Measurements from ENCODE around the gene WNT7B.

WNT7B gene

GRCh38 chr22:45960477-45961386, 16.2 kb downstream of the WNT7B start:
- no peak for DNase-seq (ENCODE audit: low read depth in 4 of 4, low spot score in 1 of 4)

- no peak for DNase-seq (ENCODE audit: low read depth in 4 of 4, low spot score in 1 of 4)
These were observed 17.1 kb downstream of the WNT7B start for GRCh38 chr22:45959719-45960476.

- DNase-seq (ENCODE audit: low read depth in 4 of 4, low spot score in 1 of 4) = no peak
These were observed 18.0 kb downstream of the WNT7B start for GRCh38 chr22:45958971-45959370.

GRCh38 chr22:45957826-45958225, 19.1 kb downstream of the WNT7B start:
- DNase-seq (ENCODE audit: low read depth in 4 of 4, low spot score in 1 of 4) = no peak

- DNase-seq (ENCODE audit: low read depth in 4 of 4, low spot score in 1 of 4) = no peak
These were observed 23.8 kb downstream of the WNT7B start for GRCh38 chr22:45953178-45953577.

- no peak for DNase-seq (ENCODE audit: low read depth in 4 of 4, low spot score in 1 of 4)
These were observed 24.4 kb downstream of the WNT7B start for GRCh38 chr22:45952553-45952952.

- DNase-seq (ENCODE audit: low read depth in 4 of 4, low spot score in 1 of 4) = no peak
These were observed 24.8 kb downstream of the WNT7B start for GRCh38 chr22:45952151-45952550.

GRCh38 chr22:45949891-45950290, 27.1 kb downstream of the WNT7B start:
- no peak for DNase-seq (ENCODE audit: low read depth in 4 of 4, low spot score in 1 of 4)

- DNase-seq (ENCODE audit: low read depth in 4 of 4, low spot score in 1 of 4) = no peak
These were observed 27.6 kb downstream of the WNT7B start for GRCh38 chr22:45949258-45949870.

GRCh38 chr22:45948081-45948648, 28.8 kb downstream of the WNT7B start:
- DNase-seq (ENCODE audit: low read depth in 4 of 4, low spot score in 1 of 4) = no peak

- DNase-seq (ENCODE audit: low read depth in 4 of 4, low spot score in 1 of 4) = no peak
These were observed 30.0 kb downstream of the WNT7B start for GRCh38 chr22:45946805-45947600.

GRCh38 chr22:45945621-45946106, 31.3 kb downstream of the WNT7B start:
- no peak for DNase-seq (ENCODE audit: low read depth in 4 of 4, low spot score in 1 of 4)

- no peak for DNase-seq (ENCODE audit: low read depth in 4 of 4, low spot score in 1 of 4)
These were observed 34.0 kb downstream of the WNT7B start for GRCh38 chr22:45942787-45943493.

- no peak for DNase-seq (ENCODE audit: low read depth in 4 of 4, low spot score in 1 of 4)
These were observed 34.6 kb downstream of the WNT7B start for GRCh38 chr22:45942344-45942743.

- no peak for DNase-seq (ENCODE audit: low read depth in 4 of 4, low spot score in 1 of 4)
These were observed 38.0 kb downstream of the WNT7B start for GRCh38 chr22:45938913-45939312.

GRCh38 chr22:45937960-45938359, 39.0 kb downstream of the WNT7B start:
- DNase-seq (ENCODE audit: low read depth in 4 of 4, low spot score in 1 of 4) = no peak

GRCh38 chr22:45935573-45935972, 41.4 kb downstream of the WNT7B start:
- no peak for DNase-seq (ENCODE audit: low read depth in 4 of 4, low spot score in 1 of 4)

GRCh38 chr22:45934659-45935341, 42.2 kb downstream of the WNT7B start:
- no peak for DNase-seq (ENCODE audit: low read depth in 4 of 4, low spot score in 1 of 4)

- DNase-seq (ENCODE audit: low read depth in 4 of 4, low spot score in 1 of 4) = no peak
These were observed 42.8 kb downstream of the WNT7B start for GRCh38 chr22:45934168-45934564.

Data from stimulated activated CD4-positive, alpha-beta T cell treated with anti-CD3 and anti-CD28 coated beads, Interleukin-1b, Interleukin-23, amount 100 ng/mL, for 24 hours (primary cell).